Measurements from ENCODE around the gene DCLRE1A. TPM values are rescaled to one million over a fixed set of nuclear protein-coding genes. Genes with fewer than 3 reads are reported as not detected.

Gene DCLRE1A
- total RNA-seq, result 4.9 and 7.9 TPM in 2 replicates

DNA sequence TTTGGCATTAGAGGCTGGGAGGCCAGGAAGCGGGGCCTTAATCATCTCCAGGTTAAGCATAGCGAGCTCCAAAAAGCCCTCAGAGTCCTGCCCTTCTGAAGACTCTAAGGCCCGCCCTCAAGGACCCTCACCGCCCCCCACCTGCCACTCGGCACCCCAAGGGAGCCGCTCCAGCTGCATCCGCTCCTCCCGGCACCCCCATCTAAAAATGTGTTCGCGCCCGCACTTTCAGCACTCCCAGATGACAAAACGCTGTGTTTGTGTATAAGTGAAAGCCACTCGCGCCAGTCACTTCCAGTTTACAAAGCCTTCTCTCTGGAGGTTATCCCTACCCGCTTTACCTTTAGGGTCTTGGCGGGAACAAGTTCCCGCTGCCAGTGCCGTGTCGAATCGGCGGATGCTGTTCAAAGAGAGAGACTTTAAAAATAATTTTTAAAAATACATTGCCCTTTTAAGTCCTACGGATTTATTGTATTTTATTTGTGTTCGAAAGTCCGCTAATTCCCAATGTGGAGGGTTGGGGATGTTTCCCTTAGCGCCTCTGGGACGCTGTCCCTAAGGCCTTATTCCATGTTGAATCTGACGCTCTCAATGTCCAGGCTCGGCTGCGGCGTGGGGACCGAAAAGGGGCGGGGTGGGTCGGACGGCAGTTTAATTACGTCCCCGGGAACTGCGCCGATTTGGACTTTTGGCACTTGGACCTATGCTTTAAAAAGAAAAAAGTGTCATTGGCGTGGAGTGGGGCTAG is at the start of gene DCLRE1A, which contains the start of gene NHLRC2:
DCLRE1A (minus strand) TSS at position 70 of the 748 bp plus-strand sequence. CDS start 900 bp downstream, outside the sequence.
NHLRC2 (plus strand) TSS at position 649 of the 748 bp plus-strand sequence. CDS start 212 bp downstream, outside the sequence.

Other genes with a start within 250 kb of the DCLRE1A start
- gene NRAP, start 190.0 kb downstream of the DCLRE1A start, total RNA-seq, result not detected in 2 replicates
- 43.9 and 66.9 TPM in 2 replicates for gene CASP7, start 174.2 kb downstream of the DCLRE1A start, total RNA-seq
- not detected in 2 replicates for gene PLEKHS1, start 102.4 kb downstream of the DCLRE1A start, total RNA-seq
- 9.0 and 9.4 TPM in 2 replicates for gene NHLRC2, start 579 bp upstream of the DCLRE1A start, total RNA-seq
- gene ADRB1, start 189.8 kb upstream of the DCLRE1A start, total RNA-seq, result under 0.01 TPM in 2 replicates